Chondrocyte (in vitro differentiated cells): ENCODE measurements around the gene KCTD1. TPM values are rescaled to one million over a fixed set of nuclear protein-coding genes. Genes with fewer than 3 reads are reported as not detected.

Source experiments
- DNase-seq: peaks from one replicate; pipeline ENCODE4 v3.0.0; 2021; ENCODE audit warnings: mixed read lengths, low spot score
- H3K27ac Mint-ChIP-seq: one replicate; pipeline ENCODE4 v1.8.0; 2021; ENCODE audit warnings: mild to moderate bottlenecking, moderate library complexity, mixed read lengths; ENCODE audit not compliant: unreplicated experiment
- H3K27me3 Mint-ChIP-seq: 2 replicates; pipeline ENCODE4 v1.8.0; 2021; ENCODE audit warnings: low read depth, mixed read lengths
- H3K36me3 Mint-ChIP-seq: 2 replicates; pipeline ENCODE4 v1.8.0; 2021; ENCODE audit warnings: low read depth, mixed read lengths
- H3K4me1 Mint-ChIP-seq: 2 replicates; pipeline ENCODE4 v1.8.0; 2021; ENCODE audit warnings: low read depth, mild to moderate bottlenecking, mixed read lengths
- H3K4me3 Mint-ChIP-seq: one replicate; pipeline ENCODE4 v1.8.0; 2021; ENCODE audit warnings: mild to moderate bottlenecking, moderate library complexity, mixed read lengths; ENCODE audit not compliant: unreplicated experiment
- H3K9me3 Mint-ChIP-seq: 2 replicates; pipeline ENCODE4 v1.8.0; 2021; ENCODE audit warnings: low read depth, mixed read lengths
- total RNA-seq: library from RNA; stranded (reverse); gene quantifications from 3 replicates; pipeline ENCODE4 v1.2.1, GENCODE V29; 2021
- TF ChIP-seq, protein P1 (sequence below): fragments of 200-600 bp; sonication (generic); IDR thresholded peaks from 2 replicates; pipeline ENCODE4 v1.5.0; 2021; ENCODE audit warnings: antibody characterized with exemption, mild to moderate bottlenecking, moderate library complexity

KCTD1 gene
- total RNA-seq, 1 donor from 2014 or later: 18.1 TPM

DNA sequence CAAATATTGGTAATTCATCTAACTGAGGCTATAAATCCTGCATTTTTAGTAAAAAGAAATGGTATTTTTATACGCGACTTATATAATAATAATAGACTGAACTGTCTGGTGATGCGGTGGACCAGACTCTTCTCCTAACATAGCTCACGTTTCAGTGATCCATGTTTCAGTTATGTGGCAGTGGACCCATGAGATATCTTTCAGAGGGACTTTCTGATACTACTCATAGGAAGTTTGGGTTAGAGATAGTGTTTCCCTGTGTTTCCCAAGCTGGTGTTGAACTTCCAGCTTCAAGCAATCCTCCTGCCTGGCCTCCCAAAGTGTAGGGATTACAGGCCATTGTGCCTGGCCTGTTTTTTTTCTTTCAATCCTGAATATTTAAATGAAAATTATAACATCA, 59.2 kb downstream of the KCTD1 start:
- H3K4me3 Mint-ChIP-seq: no peak overlapping the region
- peaks cover 4% of the 10 kb centered on the region for H3K36me3 Mint-ChIP-seq
- no peak for DNase-seq
- H3K4me1 Mint-ChIP-seq: no peaks in the 10 kb centered on the region
- TF ChIP-seq, protein P1, sequence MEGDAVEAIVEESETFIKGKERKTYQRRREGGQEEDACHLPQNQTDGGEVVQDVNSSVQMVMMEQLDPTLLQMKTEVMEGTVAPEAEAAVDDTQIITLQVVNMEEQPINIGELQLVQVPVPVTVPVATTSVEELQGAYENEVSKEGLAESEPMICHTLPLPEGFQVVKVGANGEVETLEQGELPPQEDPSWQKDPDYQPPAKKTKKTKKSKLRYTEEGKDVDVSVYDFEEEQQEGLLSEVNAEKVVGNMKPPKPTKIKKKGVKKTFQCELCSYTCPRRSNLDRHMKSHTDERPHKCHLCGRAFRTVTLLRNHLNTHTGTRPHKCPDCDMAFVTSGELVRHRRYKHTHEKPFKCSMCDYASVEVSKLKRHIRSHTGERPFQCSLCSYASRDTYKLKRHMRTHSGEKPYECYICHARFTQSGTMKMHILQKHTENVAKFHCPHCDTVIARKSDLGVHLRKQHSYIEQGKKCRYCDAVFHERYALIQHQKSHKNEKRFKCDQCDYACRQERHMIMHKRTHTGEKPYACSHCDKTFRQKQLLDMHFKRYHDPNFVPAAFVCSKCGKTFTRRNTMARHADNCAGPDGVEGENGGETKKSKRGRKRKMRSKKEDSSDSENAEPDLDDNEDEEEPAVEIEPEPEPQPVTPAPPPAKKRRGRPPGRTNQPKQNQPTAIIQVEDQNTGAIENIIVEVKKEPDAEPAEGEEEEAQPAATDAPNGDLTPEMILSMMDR: no peak
- H3K27ac Mint-ChIP-seq: no peak overlapping the region
- no peaks in the 10 kb centered on the region for H3K9me3 Mint-ChIP-seq
- H3K27me3 Mint-ChIP-seq: no peaks in the 10 kb centered on the region

DNA sequence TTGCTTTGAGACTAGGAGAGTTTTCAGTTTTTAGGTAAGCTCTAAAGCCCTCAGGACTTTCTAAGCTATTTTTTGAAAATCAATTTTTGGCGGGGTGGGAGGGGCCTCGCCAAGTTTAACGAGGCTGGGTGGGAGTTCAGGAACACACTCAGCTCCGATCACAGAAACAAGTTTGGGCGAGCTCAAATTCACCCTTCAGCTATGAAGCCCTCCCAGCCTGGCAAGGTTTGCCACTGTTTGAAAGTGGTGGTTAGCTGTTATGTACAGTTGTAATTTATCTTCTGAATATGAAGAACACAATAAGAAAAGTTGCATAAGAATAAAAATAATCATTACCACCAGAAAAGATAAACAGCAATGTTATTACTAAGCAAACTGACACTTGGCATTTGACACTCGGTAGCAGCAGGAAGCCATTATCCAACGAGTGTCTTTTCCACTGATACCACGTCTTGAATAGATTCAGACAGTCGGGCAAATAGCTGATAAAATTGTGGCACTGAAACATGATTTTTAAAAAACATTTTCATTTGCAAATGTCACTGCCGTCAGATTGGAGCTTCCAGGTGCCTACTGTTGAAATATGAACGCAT, 59.8 kb downstream of the KCTD1 start:
- H3K27ac Mint-ChIP-seq: no peak overlapping the region
- peaks cover 4% of the 10 kb centered on the region for H3K36me3 Mint-ChIP-seq
- H3K9me3 Mint-ChIP-seq: no peaks in the 10 kb centered on the region
- H3K27me3 Mint-ChIP-seq: no peaks in the 10 kb centered on the region
- TF ChIP-seq, protein P1: no peak
- H3K4me3 Mint-ChIP-seq: no peak overlapping the region
- no peak for DNase-seq
- no peaks in the 10 kb centered on the region for H3K4me1 Mint-ChIP-seq

DNA sequence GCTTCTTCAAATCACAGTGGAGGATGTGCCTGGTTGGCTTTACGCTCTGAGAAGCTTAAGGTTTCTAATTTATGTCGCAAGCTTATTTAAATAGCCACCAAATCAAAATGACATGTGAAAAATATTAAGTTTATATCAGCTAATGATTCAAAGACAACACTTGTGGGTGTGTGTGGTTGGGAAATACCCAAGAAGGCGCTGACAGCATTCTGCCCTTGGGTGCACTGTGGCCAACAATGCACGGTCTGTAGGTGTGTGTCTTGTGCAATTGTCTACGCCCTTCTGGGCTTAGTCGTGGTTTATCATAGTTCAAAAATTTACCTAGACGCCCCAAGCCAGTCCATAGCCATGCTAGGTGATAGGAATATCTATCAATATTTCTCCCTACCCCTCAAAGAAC, 60.9 kb downstream of the KCTD1 start:
- Mint-ChIP-seq H3K36me3 (peaks cover 4% of the 10 kb centered on the region), H3K4me1 (no peaks in the 10 kb centered on the region), H3K9me3 (no peaks in the 10 kb centered on the region), H3K4me3 (no peak overlapping the region), H3K27ac (no peak overlapping the region), H3K27me3 (no peaks in the 10 kb centered on the region)
- TF ChIP-seq, protein P1: no peak
- DNase-seq: no peak

DNA sequence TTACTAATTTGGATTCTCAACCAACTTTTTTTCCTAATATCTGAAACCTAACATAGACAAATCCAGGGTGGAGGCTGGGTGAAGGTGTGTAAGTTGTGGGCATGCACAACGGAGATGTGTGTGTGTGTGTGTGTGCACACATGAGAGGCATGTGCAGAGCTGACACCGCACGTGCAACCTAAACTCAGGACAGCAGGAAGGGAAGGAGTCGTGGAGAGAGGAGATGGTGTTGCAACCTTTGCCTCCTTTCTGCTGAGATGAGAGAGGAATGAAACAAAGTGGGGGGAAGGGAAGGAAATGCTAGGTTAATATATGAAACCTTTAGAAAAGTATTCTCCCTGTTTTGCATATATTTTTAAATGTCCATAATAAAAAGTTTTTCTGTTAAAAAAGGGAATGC, 64.7 kb downstream of the KCTD1 start:
- H3K36me3 Mint-ChIP-seq: no peaks in the 10 kb centered on the region
- H3K4me3 Mint-ChIP-seq: no peak overlapping the region
- DNase-seq: no peak
- no peaks in the 10 kb centered on the region for H3K9me3 Mint-ChIP-seq
- H3K27me3 Mint-ChIP-seq: no peaks in the 10 kb centered on the region
- H3K4me1 Mint-ChIP-seq: peaks cover 17% of the 10 kb centered on the region
- H3K27ac Mint-ChIP-seq: no peak overlapping the region
- TF ChIP-seq, protein P1: no peak

DNA sequence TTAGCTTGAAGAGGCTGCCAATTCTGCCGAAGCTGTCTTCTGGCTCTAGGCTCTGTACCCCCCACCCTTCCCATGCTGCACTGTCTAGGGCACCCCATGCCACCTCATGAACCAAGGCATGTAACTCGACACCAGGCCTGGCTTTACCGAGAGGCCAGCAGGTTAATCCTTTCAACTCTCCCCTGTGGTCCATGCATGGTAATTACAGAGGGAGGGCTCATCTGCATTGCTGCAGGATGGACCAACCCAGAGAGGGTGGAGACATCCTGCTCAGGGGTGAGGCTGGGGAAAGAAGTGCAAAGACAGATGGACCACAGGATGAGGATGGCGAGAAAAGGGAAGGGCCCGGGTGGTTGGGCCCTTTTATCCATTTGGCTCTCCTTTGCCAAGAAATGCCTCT, 65.8 kb downstream of the KCTD1 start:
- DNase-seq: no peak
- Mint-ChIP-seq H3K4me3 (no peak overlapping the region), H3K27me3 (no peaks in the 10 kb centered on the region), H3K27ac (no peak overlapping the region), H3K4me1 (peaks cover 28% of the 10 kb centered on the region), H3K36me3 (no peaks in the 10 kb centered on the region), H3K9me3 (no peaks in the 10 kb centered on the region)
- TF ChIP-seq, protein P1: no peak
